A549 (cell line): ENCODE data around the gene LCN15. TPM values are rescaled to one million over a fixed set of nuclear protein-coding genes. Genes with fewer than 3 reads are reported as not detected.
A peak's percentile ranks its signal among the peaks of the same experiment; 100 is the strongest.

ENCODE experiments used
- ATAC-seq, 2 experiments: fragments of 200-7000 bp in 1 of 2; fragments of >200 bp in 1 of 2; cut with Nextera tagmentation in 1 of 2; cut with Tn5 transposase in 1 of 2; 3 replicates each; pipeline versions ENCODE4 v1.8.0 to v1.9.1; 2018 to 2020; ENCODE audit warnings: mild to moderate bottlenecking in 1 of 2, moderate library complexity in 1 of 2
- CTCF ChIA-PET: fragments of 300-600 bp; sonication (Branson Sonifier 250); formaldehyde crosslinking; extraction: SDS; loops from one replicate; lab custom pipeline; 2021; ENCODE audit warnings: antibody characterized with exemption, inconsistent platforms; lab: Yijun Ruan, JAX
- POLR2A ChIA-PET: fragments of 350-600 bp; formaldehyde crosslinking; extraction: SDS; loops from one replicate; lab custom pipeline; 2021; ENCODE audit warnings: antibody characterized with exemption, inconsistent platforms; lab: Yijun Ruan, JAX
- DNase-seq, 2 experiments: peaks; one replicate each; pipeline versions ENCODE4 v3.0.0 to v3.0.0-alpha.2; 2011 to 2016; ENCODE audit warnings: low read depth in 1 of 2, low spot score in 1 of 2
- FAIRE-seq: peaks from 2 replicates; lab custom pipeline; 2011; peaks lifted over from hg19 to GRCh38; lab: Jason Lieb, UNC
- H3K27ac ChIP-seq, 2 experiments: fragments of >200 bp; sonication (Bioruptor Twin); formaldehyde crosslinking; 3 replicates each; pipeline ENCODE4 v1.5.1; 2016 to 2017
- H3K4me1 ChIP-seq: fragments of >200 bp; sonication (Bioruptor Twin); formaldehyde crosslinking; 3 replicates; pipeline ENCODE4 v1.6.1; 2016
- H3K4me2 ChIP-seq: fragments of >200 bp; sonication (Bioruptor Twin); formaldehyde crosslinking; 3 replicates; pipeline ENCODE4 v1.6.1; 2016
- H3K4me3 ChIP-seq: fragments of >200 bp; sonication (Bioruptor Twin); formaldehyde crosslinking; 3 replicates; pipeline ENCODE4 v1.5.1; 2016
- H3K9me3 ChIP-seq: fragments of >200 bp; sonication (Bioruptor Twin); formaldehyde crosslinking; 3 replicates; pipeline ENCODE4 v1.6.1; 2016
- BCL3 ChIP-seq: fragments of >200 bp; sonication (Bioruptor Twin); formaldehyde crosslinking; IDR thresholded peaks from 3 replicates; pipeline ENCODE4 v1.6.1; 2016
- CBX8 ChIP-seq: fragments of 200-600 bp; sonication (generic); IDR thresholded peaks from 2 replicates; pipeline ENCODE4 v1.6.1; 2016
- CHD2 ChIP-seq: fragments of 150-350 bp; IDR thresholded peaks from 2 replicates; pipeline ENCODE4 v1.6.1; 2014; ENCODE audit warnings: low read length; ENCODE audit not compliant: partially characterized antibody
- CTCF ChIP-seq: fragments of >200 bp; sonication (Bioruptor Twin); formaldehyde crosslinking; IDR thresholded peaks from 3 replicates; pipeline ENCODE4 v1.5.1; 2016
- FOSB ChIP-seq: fragments of 250-450 bp; sonication (Bioruptor Pico); IDR thresholded peaks from 2 replicates; pipeline ENCODE4 v1.5.0; 2020; ENCODE audit warnings: mild to moderate bottlenecking, moderate library complexity
- FOXS1 ChIP-seq: fragments of 250-450 bp; sonication (Bioruptor Pico); IDR thresholded peaks from 2 replicates; pipeline ENCODE4 v1.5.0; 2020; ENCODE audit warnings: mild to moderate bottlenecking, moderate library complexity
- GATA3 ChIP-seq: IDR thresholded peaks from 2 replicates; pipeline ENCODE4 v1.6.1; 2012; ENCODE audit warnings: borderline replicate concordance
- HOXB5 ChIP-seq: fragments of 250-450 bp; sonication (Bioruptor Pico); IDR thresholded peaks from 2 replicates; pipeline ENCODE4 v1.5.0; 2020; ENCODE audit warnings: mild to moderate bottlenecking, moderate library complexity
- JUN ChIP-seq, 2 experiments: fragments of >200 bp; sonication (Bioruptor Twin); formaldehyde crosslinking; IDR thresholded peaks; 2 replicates in 1 of 2; 3 replicates in 1 of 2; pipeline ENCODE4 v1.6.1; 2016 to 2017
- MYC ChIP-seq: IDR thresholded peaks from 2 replicates; pipeline ENCODE4 v1.6.1; 2012; ENCODE audit warnings: mild to moderate bottlenecking, inconsistent platforms, low read length, improper control_type of control experiment, borderline replicate concordance
- NFE2L2 ChIP-seq: fragments of 150-350 bp; conservative IDR thresholded peaks from 2 replicates; pipeline ENCODE4 v1.6.1; 2014; ENCODE audit warnings: low read length
- NPAS2 ChIP-seq: fragments of 250-450 bp; sonication (Bioruptor Pico); IDR thresholded peaks from 2 replicates; pipeline ENCODE4 v1.8.0; 2022; ENCODE audit warnings: mild to moderate bottlenecking, moderate library complexity, borderline replicate concordance
- NR3C1 ChIP-seq: fragments of >200 bp; sonication (Bioruptor Twin); formaldehyde crosslinking; IDR thresholded peaks from 3 replicates; pipeline ENCODE4 v1.6.1; 2017
- POLR2AphosphoS2 ChIP-seq: conservative IDR thresholded peaks from 2 replicates; pipeline ENCODE4 v1.6.1; 2012; ENCODE audit warnings: low read length, improper control_type of control experiment, inconsistent platforms
- RFX5 ChIP-seq: fragments of 450-650 bp; IDR thresholded peaks from 2 replicates; pipeline ENCODE4 v1.7.1; 2014; ENCODE audit warnings: antibody characterized with exemption, mild to moderate bottlenecking, moderate library complexity
- RNF2 ChIP-seq: fragments of 200-600 bp; sonication (generic); IDR thresholded peaks from 2 replicates; pipeline ENCODE4 v1.6.1; 2016; ENCODE audit warnings: low read depth, mild to moderate bottlenecking, antibody characterized with exemption, moderate library complexity, borderline replicate concordance
- TP53 ChIP-seq: fragments of 250-450 bp; sonication (Bioruptor Pico); IDR thresholded peaks from 2 replicates; pipeline ENCODE4 v1.5.0; 2021; ENCODE audit warnings: mild to moderate bottlenecking, moderate library complexity
- ZNF302 ChIP-seq: fragments of 250-450 bp; sonication (Bioruptor Pico); IDR thresholded peaks from 2 replicates; pipeline ENCODE4 v1.9.0; 2021; ENCODE audit warnings: inconsistent platforms, mild to moderate bottlenecking, moderate library complexity
- whole genome bisulfite sequencing: methylation state at CpG from one replicate; pipeline ENCODE4 v1.1.6; 2017; ENCODE audit errors: missing lambda C conversion rate; 5-methylcytosine and 5-hydroxymethylcytosine counted together
- polyA plus RNA-seq, 4 experiments: library from polyadenylated mRNA; depleted of rRNA in 3 of 4; stranded (reverse); fragments of >200 nt; fragmentation: RNase III in 1 of 4; extraction: RNeasy Plus Mini Kit Qiagen cat#74134 plus additional on column Dnase treatment in 1 of 4; gene quantifications; 2 replicates in 3 of 4; 3 replicates in 1 of 4; pipeline ENCODE4 v1.2.3, GENCODE V29; 2011 to 2017
- TF ChIP-seq, protein P1 (sequence below): fragments of 150-350 bp; IDR thresholded peaks from 2 replicates; pipeline ENCODE4 v1.6.1; 2014; ENCODE audit warnings: low read depth, mild to moderate bottlenecking, low read length

Gene LCN15
- polyA plus RNA-seq, 2 of the 4 experiments (the other 2 are of a cell fraction) = 0.09 to 0.10 TPM

GRCh38 chr9:136743639-136744211, 20.6 kb downstream of the LCN15 start (continued):
- TF ChIP-seq CHD2 (no peak), NR3C1 (no peak)

DNA sequence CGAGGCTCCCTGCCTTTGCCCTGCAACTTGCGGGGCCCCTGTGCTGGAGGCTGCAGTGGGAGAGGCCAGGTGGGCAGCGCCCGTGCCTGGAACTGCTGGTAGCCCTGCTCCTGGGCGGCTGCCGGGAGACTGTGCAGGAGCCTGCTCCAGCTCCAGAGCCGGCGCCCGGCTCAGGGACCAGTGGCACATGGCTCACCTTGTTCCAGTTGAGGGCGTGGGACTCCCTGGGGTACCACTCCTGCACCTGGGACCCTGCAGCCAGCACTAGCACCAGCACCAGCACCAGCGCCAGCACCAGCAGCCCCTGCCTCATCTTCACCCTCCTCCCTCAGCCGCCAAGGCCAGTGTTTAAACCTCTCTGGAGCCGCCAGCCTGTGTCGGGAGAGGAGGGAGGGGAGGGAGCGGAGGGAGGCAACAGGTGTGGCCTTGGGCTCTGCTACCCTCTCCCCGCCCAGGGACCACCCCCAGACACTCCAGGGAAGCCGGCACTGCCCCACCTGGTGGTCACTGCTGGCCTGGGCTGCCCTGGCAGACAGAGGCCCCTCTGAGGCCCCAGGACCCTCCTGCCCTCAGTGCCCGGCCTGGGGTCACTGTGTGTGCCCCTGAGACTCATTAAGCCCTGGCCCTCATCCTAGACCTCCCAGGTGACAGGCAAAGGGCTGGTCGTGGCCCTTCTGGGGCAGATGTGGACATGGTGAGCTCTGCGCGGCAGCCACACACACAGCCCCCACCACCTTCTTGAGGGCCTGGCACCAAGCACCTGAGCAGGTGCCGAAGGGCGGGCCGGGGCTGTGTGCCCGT, 21.5 kb downstream of the LCN15 start, which contains the start of gene LCN10:
TSS of gene LCN10 (minus strand) at position 350 of the 801 bp plus-strand sequence. CDS start at position 313, 37 bp downstream.
- FAIRE-seq (no peak), DNase-seq (no peak), ATAC-seq (peak; percentile 25 to 76; a peak in 5 of 6 replicates)
- no peak within 1 kb of the TSS for H3K4me2 ChIP-seq
- H3K4me3 ChIP-seq = no peak within 1 kb of the TSS
- H3K4me1 ChIP-seq = no peaks in the 10 kb centered on the region
- POLR2A ChIA-PET = interaction anchor here (0.5 to 2.7 kb wide), 2 partner anchors 14 to 24 kb away, joined by 3 to 11 read pairs; no protein-coding TSS in a partner anchor
- H3K27ac ChIP-seq = no peak within 1 kb of the TSS
- TF ChIP-seq NR3C1 (no peak), NFE2L2 (no peak), GATA3 (no peak), CBX8 (no peak), CTCF (0 out of 3 replicates have a peak, but pooled peaks have one; percentile 10)
- H3K9me3 ChIP-seq = no peaks in the 10 kb centered on the region
- WGBS = 36% methylated on average over 15 of the region's 25 CpGs
- CTCF ChIA-PET = interaction anchor here (1.2 to 11.9 kb wide), 4 partner anchors 12 to 50 kb away, joined by 3 to 79 read pairs (median 28); partner anchors contain the start of gene LCN8

DNA sequence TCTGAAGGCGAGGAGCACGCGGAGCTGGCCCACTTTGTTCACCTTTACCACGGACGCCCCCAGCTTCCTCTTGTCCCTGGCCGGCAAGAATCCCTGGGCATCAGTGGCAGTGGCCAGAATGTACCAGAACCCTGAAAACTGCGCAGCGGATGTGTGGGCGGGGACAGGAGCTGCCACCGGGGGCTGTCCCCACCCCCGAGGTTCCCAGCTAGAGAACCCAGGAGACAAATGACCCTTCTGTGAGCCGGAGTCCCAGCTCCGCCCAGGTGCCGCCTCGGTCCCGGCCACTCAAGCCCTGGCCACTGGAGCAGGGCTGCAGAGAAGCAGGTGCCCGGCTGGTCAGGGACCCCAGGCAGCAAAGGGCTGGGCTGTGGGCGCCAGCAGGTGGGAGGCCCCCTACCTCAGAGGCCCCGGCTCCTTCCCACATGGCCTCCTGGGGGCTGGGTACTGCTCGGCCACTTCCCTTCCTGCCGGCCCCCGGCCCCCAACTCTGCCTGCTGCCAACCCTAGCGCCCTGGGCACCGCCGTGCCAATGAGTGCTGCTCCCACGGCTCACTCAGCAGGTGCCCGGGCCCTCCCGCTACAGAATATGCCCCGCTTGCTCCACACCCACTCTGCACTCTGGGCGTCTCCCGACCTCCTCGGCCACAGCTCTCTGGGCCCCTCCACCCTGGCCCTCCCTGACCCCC, 22.3 kb downstream of the LCN15 start:
- Histone ChIP-seq H3K27ac (no peak overlapping the region), H3K4me3 (no peak overlapping the region), H3K4me2 (no peak overlapping the region), H3K4me1 (no peaks in the 10 kb centered on the region), H3K9me3 (no peaks in the 10 kb centered on the region)
- DNase-seq (no peak), ATAC-seq (peak in 1 of 2 experiments; percentile 13; a peak in 3 of 6 replicates), FAIRE-seq (no peak)
- 75% methylated on average over 26 of the region's 32 CpGs for WGBS
- ChIA-PET POLR2A (interaction anchor here (0.5 kb wide), 1 partner anchor 23 kb away, joined by 3 read pairs; no protein-coding TSS in a partner anchor), CTCF (interaction anchor here (1.4 to 11.9 kb wide), 4 partner anchors 12 to 51 kb away, joined by 3 to 79 read pairs (median 28); partner anchors contain the start of gene LCN8)
- TF ChIP-seq FOSB (CRISPR knock-in tag) = no peak
- TF ChIP-seq POLR2AphosphoS2 = no peak
- TF ChIP-seq RNF2 = no peak
- TF ChIP-seq, protein P1, sequence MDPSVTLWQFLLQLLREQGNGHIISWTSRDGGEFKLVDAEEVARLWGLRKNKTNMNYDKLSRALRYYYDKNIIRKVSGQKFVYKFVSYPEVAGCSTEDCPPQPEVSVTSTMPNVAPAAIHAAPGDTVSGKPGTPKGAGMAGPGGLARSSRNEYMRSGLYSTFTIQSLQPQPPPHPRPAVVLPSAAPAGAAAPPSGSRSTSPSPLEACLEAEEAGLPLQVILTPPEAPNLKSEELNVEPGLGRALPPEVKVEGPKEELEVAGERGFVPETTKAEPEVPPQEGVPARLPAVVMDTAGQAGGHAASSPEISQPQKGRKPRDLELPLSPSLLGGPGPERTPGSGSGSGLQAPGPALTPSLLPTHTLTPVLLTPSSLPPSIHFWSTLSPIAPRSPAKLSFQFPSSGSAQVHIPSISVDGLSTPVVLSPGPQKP = no peak
- no peak for TF ChIP-seq HOXB5 (CRISPR knock-in tag)
- no peak for TF ChIP-seq BCL3
- no peak for TF ChIP-seq NPAS2
- TF ChIP-seq JUN (IDR thresholded peaks at IDR 0.05) = no peak
- no peak for TF ChIP-seq FOXS1
- no peak for TF ChIP-seq NR3C1
- no peak for TF ChIP-seq RFX5
- no peak for TF ChIP-seq TP53 (CRISPR knock-in tag)
- TF ChIP-seq CHD2 = no peak
- no peak for TF ChIP-seq MYC
- TF ChIP-seq ZNF302 (CRISPR knock-in tag) = no peak
